Measurements from ENCODE around the gene CRELD1.

Gene CRELD1

GRCh38 chr3:9903904-9904303 is 29.7 kb upstream of the CRELD1 start:
- no peak for DNase-seq

- DNase-seq, result no peak
Observed at GRCh38 chr3:9906480-9906879, 27.2 kb upstream of the CRELD1 start.

GRCh38 chr3:9908286-9908685 is 25.3 kb upstream of the CRELD1 start:
- no peak for DNase-seq

- no peak for DNase-seq
Observed at GRCh38 chr3:9909221-9910013, 24.2 kb upstream of the CRELD1 start.

- no peak for DNase-seq
Observed at GRCh38 chr3:9911863-9912262, 21.8 kb upstream of the CRELD1 start.

GRCh38 chr3:9912294-9912935 is 21.2 kb upstream of the CRELD1 start:
- DNase-seq, result no peak

- no peak for DNase-seq
Observed at GRCh38 chr3:9913601-9914000, 20.0 kb upstream of the CRELD1 start.

- DNase-seq, result no peak
Observed at GRCh38 chr3:9914011-9914410, 19.6 kb upstream of the CRELD1 start.

- no peak for DNase-seq
Observed at GRCh38 chr3:9914559-9915253, 18.9 kb upstream of the CRELD1 start.

- peak; percentile 23 to 55 for DNase-seq
Observed at GRCh38 chr3:9915254-9916141, 18.1 kb upstream of the CRELD1 start.

- DNase-seq, result no peak
Observed at GRCh38 chr3:9916346-9916733, 17.3 kb upstream of the CRELD1 start.

GRCh38 chr3:9916734-9917680 is 16.6 kb upstream of the CRELD1 start, which contains the start of gene IL17RC:
IL17RC (plus strand) TSS chr3:9917098; CDS start chr3:9917316, 218 bp downstream.
- peak; percentile 46 to 49 for DNase-seq

- DNase-seq, result no peak
Observed at GRCh38 chr3:9917820-9918219, 15.8 kb upstream of the CRELD1 start.

- DNase-seq, result no peak
Observed at GRCh38 chr3:9918261-9919038, 15.2 kb upstream of the CRELD1 start.

GRCh38 chr3:9928158-9928557 is 5.5 kb upstream of the CRELD1 start:
- DNase-seq, result no peak

- DNase-seq, result no peak
Observed at GRCh38 chr3:9930804-9931418, 2.7 kb upstream of the CRELD1 start.

- no peak for DNase-seq
Observed at GRCh38 chr3:9932535-9932842, 1.1 kb upstream of the CRELD1 start.

- DNase-seq, result peak; percentile 29 to 60
Observed at GRCh38 chr3:9932843-9933560, 632 bp upstream of the CRELD1 start.

GRCh38 chr3:9934235-9934621 is 594 bp downstream of the CRELD1 start:
- no peak for DNase-seq

- DNase-seq, result no peak
Observed at GRCh38 chr3:9934993-9935392, 1.4 kb downstream of the CRELD1 start.

Measured in hippocampal formation (tissue), 2 donors.